HG02610 (cell line): ENCODE results near the gene ACER1.
"Not testable (repeated sequence)": the region's sequence is repeated elsewhere in the genome, so short reads cannot be mapped to it uniquely, and the experiment has no call there.

Source experiments
- ATAC-seq: cut with Tn5 transposase; IDR thresholded peaks from one replicate; pipeline ENCODE4 v1.9.1; 2021; ENCODE audit warnings: mild to moderate bottlenecking, moderate library complexity; ENCODE audit not compliant: unreplicated experiment

ACER1 gene

GRCh38 chr19:6357174-6357573 lies 23.8 kb upstream of the ACER1 start:
- no peak for ATAC-seq

GRCh38 chr19:6355321-6356040 lies 22.1 kb upstream of the ACER1 start:
- ATAC-seq = not testable (repeated sequence)

- no peak for ATAC-seq
Measured at GRCh38 chr19:6354098-6354674, 20.8 kb upstream of the ACER1 start.

GRCh38 chr19:6352381-6353165 lies 19.2 kb upstream of the ACER1 start:
- no peak for ATAC-seq

GRCh38 chr19:6350688-6351087 lies 17.3 kb upstream of the ACER1 start:
- ATAC-seq = no peak

GRCh38 chr19:6349271-6349670 lies 15.9 kb upstream of the ACER1 start:
- not testable (repeated sequence) for ATAC-seq

GRCh38 chr19:6343462-6343861 lies 10.1 kb upstream of the ACER1 start:
- no peak for ATAC-seq

GRCh38 chr19:6340493-6341201 lies 7.2 kb upstream of the ACER1 start:
- ATAC-seq = no peak

GRCh38 chr19:6334490-6335285 lies 1.3 kb upstream of the ACER1 start:
- ATAC-seq = no peak

GRCh38 chr19:6326815-6327214 lies 6.6 kb downstream of the ACER1 start:
- ATAC-seq = no peak

GRCh38 chr19:6325614-6326013 lies 7.8 kb downstream of the ACER1 start:
- ATAC-seq = no peak

GRCh38 chr19:6324757-6325156 lies 8.7 kb downstream of the ACER1 start:
- no peak for ATAC-seq

GRCh38 chr19:6322284-6322683 lies 11.1 kb downstream of the ACER1 start:
- ATAC-seq = no peak

- no peak for ATAC-seq
Measured at GRCh38 chr19:6319376-6319775, 14.0 kb downstream of the ACER1 start.

- ATAC-seq = no peak
Measured at GRCh38 chr19:6318772-6319171, 14.6 kb downstream of the ACER1 start.

- ATAC-seq = not testable (repeated sequence)
Measured at GRCh38 chr19:6315646-6316045, 17.8 kb downstream of the ACER1 start.

GRCh38 chr19:6313398-6313969 lies 19.9 kb downstream of the ACER1 start:
- ATAC-seq = no peak

GRCh38 chr19:6312018-6312417 lies 21.4 kb downstream of the ACER1 start:
- no peak for ATAC-seq

GRCh38 chr19:6298413-6298812 lies 35.0 kb downstream of the ACER1 start:
- no peak for ATAC-seq

GRCh38 chr19:6297202-6297601 lies 36.2 kb downstream of the ACER1 start:
- ATAC-seq = no peak
